Activated naive CD4-positive, alpha-beta T cell treated with anti-CD3 and anti-CD28 coated beads, Interleukin-2, amount 10 ng/mL, durations not matched to agents 7 days and 5 days (primary cell): ENCODE measurements around the gene UBAP2.
A peak's percentile ranks its signal among the peaks of the same experiment; 100 is the strongest.

Experiments
- CTCF ChIA-PET: fragments of 350-600 bp; sonication (Branson Sonifier 250); formaldehyde crosslinking; loops from one replicate; lab custom pipeline; 2021; ENCODE audit warnings: antibody characterized with exemption; lab: Charles Lee
- DNase-seq: peaks from one replicate; pipeline ENCODE4 v3.0.0-alpha.2; 2020
- H3K27ac Mint-ChIP-seq: one replicate; pipeline ENCODE4 v1.8.0; 2021; ENCODE audit warnings: mild to moderate bottlenecking, moderate library complexity, mixed read lengths
- H3K27me3 Mint-ChIP-seq: one replicate; pipeline ENCODE4 v1.8.0; 2021; ENCODE audit warnings: mild to moderate bottlenecking, mixed read lengths
- H3K36me3 Mint-ChIP-seq: one replicate; pipeline ENCODE4 v1.8.0; 2021; ENCODE audit warnings: mixed read lengths
- H3K4me1 Mint-ChIP-seq: one replicate; pipeline ENCODE4 v1.8.0; 2021; ENCODE audit warnings: mixed read lengths
- H3K4me3 Mint-ChIP-seq: one replicate; pipeline ENCODE4 v1.8.0; 2021; ENCODE audit warnings: mild to moderate bottlenecking, moderate library complexity, mixed read lengths
- H3K9me3 Mint-ChIP-seq: one replicate; pipeline ENCODE4 v1.8.0; 2021; ENCODE audit warnings: mixed read lengths

Gene UBAP2

GRCh38 chr9:34048727-34049629 is at the start of gene UBAP2:
TSS of gene UBAP2 (minus strand) at chr9:34048887. CDS start at chr9:34017148, 31,739 bp downstream.
- DNase-seq: peak; percentile 98
- Mint-ChIP-seq H3K36me3 (peaks cover 7% of the 10 kb centered on the region), H3K4me3 (peak within 1 kb of the TSS; percentile 96), H3K27ac (peak within 1 kb of the TSS; percentile 98), H3K9me3 (no peaks in the 10 kb centered on the region), H3K27me3 (no peaks in the 10 kb centered on the region), H3K4me1 (peaks cover 63% of the 10 kb centered on the region)
- CTCF ChIA-PET: interaction anchor here (0.5 to 1.0 kb wide), 3 partner anchors 12 to 309 kb away, joined by 3 to 4 read pairs (median 4); no protein-coding TSS in a partner anchor

- Mint-ChIP-seq H3K27me3 (no peaks in the 10 kb centered on the region), H3K9me3 (no peaks in the 10 kb centered on the region), H3K36me3 (peaks cover 32% of the 10 kb centered on the region), H3K27ac (no peak overlapping the region), H3K4me1 (no peaks in the 10 kb centered on the region), H3K4me3 (no peak overlapping the region)
- no peak for DNase-seq
- CTCF ChIA-PET: no interaction called here
These were observed 49.6 kb upstream of the UBAP2 start for GRCh38 chr9:34098307-34098706.

GRCh38 chr9:34097865-34098264 is 49.2 kb upstream of the UBAP2 start:
- Mint-ChIP-seq H3K36me3 (peaks cover 35% of the 10 kb centered on the region), H3K4me1 (peaks cover 2% of the 10 kb centered on the region), H3K9me3 (no peaks in the 10 kb centered on the region), H3K27ac (no peak overlapping the region), H3K27me3 (no peaks in the 10 kb centered on the region), H3K4me3 (no peak overlapping the region)
- no peak for DNase-seq
- CTCF ChIA-PET: no interaction called here

GRCh38 chr9:34096751-34097150 is 48.1 kb upstream of the UBAP2 start:
- no peak overlapping the region for H3K27ac Mint-ChIP-seq
- no peaks in the 10 kb centered on the region for H3K9me3 Mint-ChIP-seq
- peaks cover 36% of the 10 kb centered on the region for H3K36me3 Mint-ChIP-seq
- H3K4me1 Mint-ChIP-seq: peaks cover 7% of the 10 kb centered on the region
- no peak for DNase-seq
- no peaks in the 10 kb centered on the region for H3K27me3 Mint-ChIP-seq
- H3K4me3 Mint-ChIP-seq: no peak overlapping the region
- CTCF ChIA-PET: no interaction called here

- H3K4me3 Mint-ChIP-seq: no peak overlapping the region
- peaks cover 57% of the 10 kb centered on the region for H3K36me3 Mint-ChIP-seq
- CTCF ChIA-PET: no interaction called here
- DNase-seq: no peak
- peaks cover 7% of the 10 kb centered on the region for H3K4me1 Mint-ChIP-seq
- no peaks in the 10 kb centered on the region for H3K27me3 Mint-ChIP-seq
- H3K9me3 Mint-ChIP-seq: no peaks in the 10 kb centered on the region
- H3K27ac Mint-ChIP-seq: no peak overlapping the region
These were observed 44.9 kb upstream of the UBAP2 start for GRCh38 chr9:34093578-34093977.

GRCh38 chr9:34089311-34089710 is 40.6 kb upstream of the UBAP2 start:
- Mint-ChIP-seq H3K4me1 (peaks cover 13% of the 10 kb centered on the region), H3K27me3 (no peaks in the 10 kb centered on the region), H3K4me3 (no peak overlapping the region), H3K36me3 (peaks cover 55% of the 10 kb centered on the region), H3K9me3 (no peaks in the 10 kb centered on the region), H3K27ac (no peak overlapping the region)
- CTCF ChIA-PET: no interaction called here
- DNase-seq: no peak

GRCh38 chr9:34087370-34087769 is 38.7 kb upstream of the UBAP2 start:
- CTCF ChIA-PET: interaction anchor here (0.6 to 1.9 kb wide), 2 partner anchors 13 to 99 kb away, joined by 5 to 7 read pairs; no protein-coding TSS in a partner anchor
- H3K9me3 Mint-ChIP-seq: no peaks in the 10 kb centered on the region
- DNase-seq: no peak
- no peak overlapping the region for H3K27ac Mint-ChIP-seq
- no peaks in the 10 kb centered on the region for H3K27me3 Mint-ChIP-seq
- no peak overlapping the region for H3K4me3 Mint-ChIP-seq
- peaks cover 10% of the 10 kb centered on the region for H3K4me1 Mint-ChIP-seq
- H3K36me3 Mint-ChIP-seq: peaks cover 45% of the 10 kb centered on the region

- no peak overlapping the region for H3K4me3 Mint-ChIP-seq
- H3K27me3 Mint-ChIP-seq: no peaks in the 10 kb centered on the region
- H3K9me3 Mint-ChIP-seq: no peaks in the 10 kb centered on the region
- H3K4me1 Mint-ChIP-seq: peaks cover 7% of the 10 kb centered on the region
- CTCF ChIA-PET: interaction anchor here (0.6 kb wide), 1 partner anchor 14 kb away, joined by 3 read pairs; no protein-coding TSS in a partner anchor
- no peak overlapping the region for H3K27ac Mint-ChIP-seq
- H3K36me3 Mint-ChIP-seq: peaks cover 42% of the 10 kb centered on the region
- DNase-seq: no peak
These were observed 38.2 kb upstream of the UBAP2 start for GRCh38 chr9:34086864-34087263.

- Mint-ChIP-seq H3K9me3 (no peaks in the 10 kb centered on the region), H3K36me3 (peaks cover 33% of the 10 kb centered on the region), H3K27ac (no peak overlapping the region), H3K4me3 (no peak overlapping the region), H3K27me3 (no peaks in the 10 kb centered on the region), H3K4me1 (peaks cover 6% of the 10 kb centered on the region)
- DNase-seq: no peak
- CTCF ChIA-PET: interaction anchor here (0.7 kb wide), 1 partner anchor 11 kb away, joined by 3 read pairs; no protein-coding TSS in a partner anchor
These were observed 37.2 kb upstream of the UBAP2 start for GRCh38 chr9:34085581-34086500.

GRCh38 chr9:34084562-34084961 is 35.9 kb upstream of the UBAP2 start:
- DNase-seq: no peak
- Mint-ChIP-seq H3K36me3 (peaks cover 23% of the 10 kb centered on the region), H3K4me3 (no peak overlapping the region), H3K27me3 (no peaks in the 10 kb centered on the region), H3K4me1 (peaks cover 6% of the 10 kb centered on the region), H3K9me3 (no peaks in the 10 kb centered on the region), H3K27ac (no peak overlapping the region)
- CTCF ChIA-PET: interaction anchor here (0.6 kb wide), 1 partner anchor 66 kb away, joined by 3 read pairs; no protein-coding TSS in a partner anchor

GRCh38 chr9:34079181-34079580 is 30.5 kb upstream of the UBAP2 start:
- no peaks in the 10 kb centered on the region for H3K36me3 Mint-ChIP-seq

GRCh38 chr9:34072868-34073590 is 24.3 kb upstream of the UBAP2 start:
- Mint-ChIP-seq H3K27me3 (no peaks in the 10 kb centered on the region), H3K4me3 (no peak overlapping the region), H3K27ac (no peak overlapping the region), H3K36me3 (no peaks in the 10 kb centered on the region), H3K4me1 (peaks cover 10% of the 10 kb centered on the region), H3K9me3 (no peaks in the 10 kb centered on the region)
- no peak for DNase-seq
- CTCF ChIA-PET: interaction anchor here (0.6 to 4.6 kb wide), 18 partner anchors 13 to 449 kb away, joined by 3 to 35 read pairs (median 3); partner anchors contain the start of gene UBAP2

More at GRCh38 chr9:34079181-34079580, 30.5 kb upstream of the UBAP2 start:
- H3K4me3 Mint-ChIP-seq: no peak overlapping the region
- no peaks in the 10 kb centered on the region for H3K4me1 Mint-ChIP-seq
- H3K27me3 Mint-ChIP-seq: no peaks in the 10 kb centered on the region
- no peak for DNase-seq
- no peaks in the 10 kb centered on the region for H3K9me3 Mint-ChIP-seq
- no peak overlapping the region for H3K27ac Mint-ChIP-seq
- CTCF ChIA-PET: interaction anchor here (1.0 kb wide), 2 partner anchors 10 to 154 kb away, joined by 3 read pairs; no protein-coding TSS in a partner anchor

- Mint-ChIP-seq H3K9me3 (no peaks in the 10 kb centered on the region), H3K4me3 (no peak overlapping the region), H3K36me3 (no peaks in the 10 kb centered on the region), H3K27ac (no peak overlapping the region), H3K4me1 (peaks cover 12% of the 10 kb centered on the region), H3K27me3 (no peaks in the 10 kb centered on the region)
- CTCF ChIA-PET: interaction anchor here (1.0 to 4.6 kb wide), 8 partner anchors 12 to 259 kb away, joined by 3 to 35 read pairs (median 10); no protein-coding TSS in a partner anchor
- DNase-seq: no peak
These were observed 23.7 kb upstream of the UBAP2 start for GRCh38 chr9:34072410-34072809.
